Fibroblast of lung (primary cell): ENCODE measurements around the gene HMBS. TPM values are rescaled to one million over a fixed set of nuclear protein-coding genes. Genes with fewer than 3 reads are reported as not detected.
"Not testable (repeated sequence)": the region's sequence is repeated elsewhere in the genome, so short reads cannot be mapped to it uniquely, and the experiment has no call there.

Experiments
- DNase-seq, 2 donors: peaks; one replicate each; pipeline versions ENCODE4 v3.0.0 to v3.0.0-alpha.2; 2010; ENCODE audit warnings: low read depth in 2 of 2
- H2AFZ ChIP-seq: 2 replicates; pipeline ENCODE4 v1.5.1; 2012; ENCODE audit warnings: low read length, control low read depth, inconsistent platforms
- H3K27ac ChIP-seq: 2 replicates; pipeline ENCODE4 v1.5.1; 2011; ENCODE audit warnings: low read length, control low read depth; ENCODE audit not compliant: insufficient read depth
- H3K27me3 ChIP-seq: 2 replicates; pipeline ENCODE4 v1.5.1; 2011; ENCODE audit warnings: mild to moderate bottlenecking, low read length; ENCODE audit not compliant: control insufficient read depth, insufficient read depth
- H3K36me3 ChIP-seq: 2 replicates; pipeline ENCODE4 v1.5.1; 2011; ENCODE audit warnings: low read length; ENCODE audit not compliant: control insufficient read depth, insufficient read depth
- H3K4me1 ChIP-seq: 2 replicates; pipeline ENCODE4 v1.5.1; 2011; ENCODE audit warnings: low read length; ENCODE audit not compliant: control insufficient read depth, insufficient read depth; ENCODE audit errors: extremely low read depth
- H3K4me2 ChIP-seq: 2 replicates; pipeline ENCODE4 v1.5.1; 2011; ENCODE audit warnings: low read length, control low read depth; ENCODE audit not compliant: insufficient read depth; ENCODE audit errors: extremely low read depth
- H3K4me3 ChIP-seq, 4 experiments: fragments of 200-600 bp in 1 of 4; sonication (generic) in 1 of 4; replicated peaks in 1 of 4; 2 replicates each; pipeline ENCODE4 v1.5.1; 2011 to 2016; ENCODE audit warnings: low read length in 4 of 4, low read depth in 3 of 4, mild to moderate bottlenecking in 3 of 4, control low read depth in 2 of 4, inconsistent platforms in 1 of 4, mixed read lengths in 1 of 4; ENCODE audit not compliant: insufficient read depth in 1 of 4; ENCODE audit errors: control extremely low read depth in 1 of 4
- H3K79me2 ChIP-seq: 2 replicates; pipeline ENCODE4 v1.5.1; 2012; ENCODE audit warnings: mild to moderate bottlenecking, low read length, inconsistent platforms; ENCODE audit not compliant: control insufficient read depth, insufficient read depth
- H3K9ac ChIP-seq: 2 replicates; pipeline ENCODE4 v1.5.1; 2011; ENCODE audit warnings: mild to moderate bottlenecking, low read length, control low read depth; ENCODE audit not compliant: insufficient read depth
- H3K9me3 ChIP-seq: 2 replicates; pipeline ENCODE4 v1.5.1; 2012; ENCODE audit warnings: low read depth, low read length; ENCODE audit not compliant: control insufficient read depth, insufficient read depth
- H4K20me1 ChIP-seq: 2 replicates; pipeline ENCODE4 v1.5.1; 2011; ENCODE audit warnings: low read length; ENCODE audit not compliant: control insufficient read depth, insufficient read depth; ENCODE audit errors: extremely low read depth
- CTCF ChIP-seq, 2 donors: IDR thresholded peaks in 1 of 2; conservative IDR thresholded peaks in 1 of 2; 1 replicate in 1 of 2; 2 replicates in 1 of 2; pipeline ENCODE4 v1.5.1; 2011 to 2012; ENCODE audit warnings: low read length in 2 of 2, control low read depth in 1 of 2, inconsistent platforms in 1 of 2, low read depth in 1 of 2, mild to moderate bottlenecking in 1 of 2
- EZH2 ChIP-seq: IDR thresholded peaks from 2 replicates; pipeline ENCODE4 v1.5.1; 2012; ENCODE audit warnings: low read length, control low read depth, mild to moderate bottlenecking; ENCODE audit errors: missing control alignments
- polyA plus RNA-seq, 2 donors: library from polyadenylated mRNA; depleted of rRNA in 1 of 2; stranded (reverse) in 1 of 2; unstranded in 1 of 2; fragments of >200 nt; gene quantifications; 2 replicates each; pipeline ENCODE4 v1.2.1, GENCODE V29; 2011 to 2012; ENCODE audit warnings: missing spikeins in 1 of 2
- total RNA-seq: library from RNA; depleted of rRNA; stranded (reverse); fragments of >200 nt; gene quantifications from 2 replicates; pipeline ENCODE4 v1.2.1, GENCODE V29; 2014

Gene HMBS
- total and polyA plus RNA-seq, 2 donors (not counting 1 experiment from before 2014, with no cell fraction given) = 9.4 to 23.8 TPM

DNA sequence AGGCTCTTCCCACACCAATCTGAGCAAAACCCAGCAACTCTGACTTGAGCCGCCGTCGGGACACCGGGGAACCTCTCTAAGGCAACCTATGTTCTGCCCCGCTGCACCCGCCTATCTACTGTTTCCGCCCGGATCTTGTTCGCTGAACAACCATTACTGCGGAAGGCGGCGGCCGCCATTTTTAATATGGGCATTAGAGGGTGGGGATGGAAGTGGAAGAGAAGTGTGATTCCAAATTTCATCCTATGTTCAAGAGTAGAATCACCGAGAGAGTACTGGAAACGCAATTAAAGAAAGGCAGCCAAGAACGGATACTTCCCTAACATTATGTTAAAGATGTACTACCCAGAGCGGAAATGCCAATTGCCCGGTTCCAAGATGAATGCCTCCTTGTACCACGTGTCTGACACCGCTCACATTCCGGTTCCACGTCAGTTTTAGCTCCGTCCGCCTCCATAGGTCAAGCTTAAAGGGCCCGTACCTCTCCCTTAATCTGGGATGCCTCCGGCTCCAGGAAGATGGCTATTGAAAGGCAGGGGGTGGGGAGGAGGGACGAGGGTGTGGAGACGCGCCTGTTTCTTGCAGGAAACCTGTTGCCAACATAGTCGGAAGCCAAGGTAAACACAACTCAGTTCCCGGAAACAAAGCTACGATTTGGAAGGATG, 17.2 kb downstream of the HMBS start, which contains the start of gene DPAGT1:
Gene DPAGT1 (minus strand): TSS at position 95 of the 665 bp plus-strand sequence. CDS start 198 bp downstream, outside the sequence.
- Histone ChIP-seq H3K4me1 (peaks cover 14% of the 10 kb centered on the region), H3K27me3 (no peaks in the 10 kb centered on the region), H3K36me3 (peaks cover 9% of the 10 kb centered on the region), H2AFZ (peak within 1 kb of the TSS; percentile 82), H3K9me3 (no peaks in the 10 kb centered on the region), H4K20me1 (no peaks in the 10 kb centered on the region), H3K4me2 (peak within 1 kb of the TSS; percentile 99), H3K27ac (peak within 1 kb of the TSS; percentile 96), H3K79me2 (peaks cover 18% of the 10 kb centered on the region), H3K9ac (peak within 1 kb of the TSS; percentile 79), H3K4me3 (peak within 1 kb of the TSS; percentile 71 to 90 (median 86))
- TF ChIP-seq EZH2 = no peak
- TF ChIP-seq CTCF (conservative IDR thresholded peaks at IDR 0.05 in 1 of 2, IDR thresholded peaks at IDR 0.05 in 1 of 2; ENCODE audit: low read depth in 1 of 2, low read length in 2 of 2) = no peak
- peak; percentile 97 to 98 for DNase-seq

- not testable (repeated sequence) for H3K27me3 ChIP-seq, H3K9ac ChIP-seq, H3K9me3 ChIP-seq, H3K36me3 ChIP-seq, DNase-seq, H2AFZ ChIP-seq, H4K20me1 ChIP-seq
- H3K4me3 ChIP-seq = peak overlapping the region in 1 of 4 experiments; percentile 83
- H3K27ac ChIP-seq = peak overlapping the region; percentile 96
- H3K79me2 ChIP-seq = peaks cover 22% of the 10 kb centered on the region
- H3K4me2 ChIP-seq = peak overlapping the region; percentile 58
- H3K4me1 ChIP-seq = peaks cover 15% of the 10 kb centered on the region
These were observed 18.5 kb downstream of the HMBS start for GRCh38 chr11:119103161-119103664.

DNA sequence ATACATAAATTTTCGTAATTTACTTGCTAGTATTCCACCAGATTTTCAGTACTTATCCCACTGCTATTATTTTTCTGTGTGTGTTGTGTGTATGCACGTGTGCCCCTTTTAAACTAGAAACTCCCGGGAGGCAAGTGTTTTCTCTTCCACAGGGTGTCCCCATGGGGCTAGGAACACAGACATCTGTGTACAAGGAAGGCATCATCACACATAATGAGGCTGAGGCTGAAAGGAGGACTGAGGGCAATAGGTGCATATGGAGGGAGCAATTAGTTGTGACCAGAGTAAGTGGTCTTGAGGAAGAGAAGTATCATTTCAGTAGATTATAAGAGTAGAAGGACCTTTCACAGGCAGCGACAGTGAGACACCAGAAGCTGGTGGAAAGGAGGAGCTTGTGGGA, 19.1 kb downstream of the HMBS start:
- Histone ChIP-seq H3K79me2 (peaks cover 25% of the 10 kb centered on the region), H3K36me3 (no peaks in the 10 kb centered on the region), H3K4me2 (no peak overlapping the region), H4K20me1 (no peaks in the 10 kb centered on the region), H3K9me3 (no peaks in the 10 kb centered on the region), H3K4me3 (no peak overlapping the region), H3K4me1 (peaks cover 20% of the 10 kb centered on the region), H2AFZ (no peak overlapping the region), H3K27ac (no peak overlapping the region), H3K9ac (no peak overlapping the region), H3K27me3 (no peaks in the 10 kb centered on the region)
- TF ChIP-seq EZH2 (no peak), CTCF (conservative IDR thresholded peaks at IDR 0.05 in 1 of 2, IDR thresholded peaks at IDR 0.05 in 1 of 2; ENCODE audit: low read depth in 1 of 2, low read length in 2 of 2) (no peak)
- DNase-seq = no peak
